Activated naive CD8-positive, alpha-beta T cell (primary cell): ENCODE measurements around the gene SLC25A21.
"Not testable (repeated sequence)": the region's sequence is repeated elsewhere in the genome, so short reads cannot be mapped to it uniquely, and the experiment has no call there.

Experiments
- H3K27ac Mint-ChIP-seq: one replicate; pipeline ENCODE4 v1.8.0; 2021; ENCODE audit warnings: mixed read lengths
- H3K27me3 Mint-ChIP-seq: one replicate; pipeline ENCODE4 v1.8.0; 2021; ENCODE audit warnings: mixed read lengths
- H3K36me3 Mint-ChIP-seq: one replicate; pipeline ENCODE4 v1.8.0; 2021; ENCODE audit warnings: mixed read lengths
- H3K4me1 Mint-ChIP-seq: one replicate; pipeline ENCODE4 v1.8.0; 2021; ENCODE audit warnings: low read depth, mixed read lengths
- H3K4me3 Mint-ChIP-seq: one replicate; pipeline ENCODE4 v1.8.0; 2021; ENCODE audit warnings: mild to moderate bottlenecking, mixed read lengths
- H3K9me3 Mint-ChIP-seq: one replicate; pipeline ENCODE4 v1.8.0; 2021; ENCODE audit warnings: low read depth, mixed read lengths

SLC25A21 gene

GRCh38 chr14:36996133-36996856 lies 176.1 kb downstream of the SLC25A21 start:
- Mint-ChIP-seq H3K4me3 (no peak overlapping the region), H3K4me1 (no peaks in the 10 kb centered on the region), H3K27me3 (no peaks in the 10 kb centered on the region), H3K36me3 (no peaks in the 10 kb centered on the region), H3K9me3 (peaks cover 3% of the 10 kb centered on the region), H3K27ac (no peak overlapping the region)

- peaks cover 3% of the 10 kb centered on the region for H3K9me3 Mint-ChIP-seq
- no peaks in the 10 kb centered on the region for H3K4me1 Mint-ChIP-seq
- H3K27me3 Mint-ChIP-seq: no peaks in the 10 kb centered on the region
- H3K36me3 Mint-ChIP-seq: no peaks in the 10 kb centered on the region
- no peak overlapping the region for H3K27ac Mint-ChIP-seq
- H3K4me3 Mint-ChIP-seq: no peak overlapping the region
These were observed 182.6 kb downstream of the SLC25A21 start for GRCh38 chr14:36989806-36990205.

DNA sequence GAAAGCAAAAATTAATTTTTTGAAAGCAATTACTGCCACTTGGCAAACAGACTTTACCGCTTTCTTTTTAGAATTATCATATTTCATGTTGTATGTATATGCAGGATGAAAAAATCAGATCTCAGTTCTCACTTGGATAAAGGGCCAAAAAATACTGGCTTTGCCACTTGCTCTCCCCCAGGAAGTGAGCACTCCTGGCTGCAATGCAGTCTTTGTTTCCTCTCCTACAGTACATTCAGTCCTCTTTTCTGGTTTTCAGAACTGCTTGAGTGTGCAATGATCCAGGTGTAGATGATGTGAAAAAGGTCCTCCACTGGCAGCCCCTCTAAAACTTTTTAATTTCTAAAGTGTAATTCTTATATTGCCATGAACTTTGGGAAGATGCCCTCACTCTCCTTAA lies 183.4 kb downstream of the SLC25A21 start:
- Mint-ChIP-seq H3K9me3 (peaks cover 3% of the 10 kb centered on the region), H3K4me1 (no peaks in the 10 kb centered on the region), H3K36me3 (no peaks in the 10 kb centered on the region), H3K27me3 (no peaks in the 10 kb centered on the region), H3K4me3 (no peak overlapping the region), H3K27ac (no peak overlapping the region)

DNA sequence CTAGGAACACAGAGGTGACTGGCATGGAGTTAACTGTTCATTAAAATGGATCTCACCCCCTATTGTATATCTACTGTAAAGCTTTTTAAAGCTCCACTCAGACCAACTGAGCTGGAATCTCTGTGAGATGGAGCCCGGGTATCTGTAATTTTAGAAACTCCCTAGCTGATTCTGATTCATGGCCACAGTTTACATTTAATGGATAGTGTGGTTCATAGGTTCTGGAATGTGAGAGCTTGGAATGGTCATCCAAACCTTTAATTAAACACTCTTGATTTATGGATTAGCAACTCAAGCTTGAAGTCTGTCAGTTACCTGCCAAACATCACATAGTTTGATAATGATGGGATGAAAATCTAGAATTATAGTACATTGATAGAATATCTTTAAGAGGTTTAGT lies 183.8 kb downstream of the SLC25A21 start:
- no peak overlapping the region for H3K4me3 Mint-ChIP-seq
- H3K36me3 Mint-ChIP-seq: no peaks in the 10 kb centered on the region
- H3K4me1 Mint-ChIP-seq: no peaks in the 10 kb centered on the region
- H3K27ac Mint-ChIP-seq: no peak overlapping the region
- H3K9me3 Mint-ChIP-seq: peaks cover 3% of the 10 kb centered on the region
- no peaks in the 10 kb centered on the region for H3K27me3 Mint-ChIP-seq

- Mint-ChIP-seq H3K4me3 (no peak overlapping the region), H3K27ac (no peak overlapping the region), H3K4me1 (no peaks in the 10 kb centered on the region), H3K27me3 (no peaks in the 10 kb centered on the region), H3K36me3 (no peaks in the 10 kb centered on the region), H3K9me3 (no peaks in the 10 kb centered on the region)
These were observed 186.0 kb downstream of the SLC25A21 start for GRCh38 chr14:36986407-36986806.

GRCh38 chr14:36981832-36982529 lies 190.4 kb downstream of the SLC25A21 start:
- Mint-ChIP-seq H3K36me3 (no peaks in the 10 kb centered on the region), H3K4me3 (no peak overlapping the region), H3K4me1 (no peaks in the 10 kb centered on the region), H3K27ac (no peak overlapping the region), H3K27me3 (no peaks in the 10 kb centered on the region), H3K9me3 (peaks cover 5% of the 10 kb centered on the region)

GRCh38 chr14:36980413-36980812 lies 192.0 kb downstream of the SLC25A21 start:
- not testable (repeated sequence) for H3K4me1 Mint-ChIP-seq, H3K4me3 Mint-ChIP-seq, H3K36me3 Mint-ChIP-seq, H3K27me3 Mint-ChIP-seq, H3K9me3 Mint-ChIP-seq, H3K27ac Mint-ChIP-seq

GRCh38 chr14:36979863-36980262 lies 192.5 kb downstream of the SLC25A21 start:
- peaks cover 5% of the 10 kb centered on the region for H3K9me3 Mint-ChIP-seq
- H3K4me1 Mint-ChIP-seq: no peaks in the 10 kb centered on the region
- no peak overlapping the region for H3K27ac Mint-ChIP-seq
- no peak overlapping the region for H3K4me3 Mint-ChIP-seq
- H3K27me3 Mint-ChIP-seq: no peaks in the 10 kb centered on the region
- no peaks in the 10 kb centered on the region for H3K36me3 Mint-ChIP-seq

DNA sequence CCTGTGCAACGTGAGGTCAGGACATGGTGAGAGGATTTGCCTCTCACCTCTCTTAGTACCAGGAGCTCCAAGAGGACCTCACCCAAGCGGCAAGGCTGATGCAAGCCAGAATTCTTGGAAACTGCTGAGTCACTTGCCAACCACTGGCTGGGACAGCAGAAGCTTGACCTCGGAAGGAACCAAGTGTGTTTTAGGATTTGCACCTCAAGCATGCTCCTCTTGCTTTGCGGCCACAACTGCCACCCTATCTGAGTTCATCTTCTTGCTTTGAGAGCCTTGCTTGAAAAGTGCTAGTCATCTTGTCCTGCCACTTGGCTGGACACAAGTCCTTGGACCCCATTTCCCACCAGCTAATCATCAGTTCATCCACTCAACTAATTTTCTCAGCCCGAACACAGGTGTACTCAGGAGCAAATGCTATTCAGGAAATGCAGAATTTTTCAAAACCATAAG lies 195.8 kb downstream of the SLC25A21 start:
- no peaks in the 10 kb centered on the region for H3K36me3 Mint-ChIP-seq
- no peak overlapping the region for H3K27ac Mint-ChIP-seq
- no peaks in the 10 kb centered on the region for H3K4me1 Mint-ChIP-seq
- no peak overlapping the region for H3K4me3 Mint-ChIP-seq
- H3K9me3 Mint-ChIP-seq: peaks cover 5% of the 10 kb centered on the region
- peaks cover 2% of the 10 kb centered on the region for H3K27me3 Mint-ChIP-seq

GRCh38 chr14:36975834-36976233 lies 196.6 kb downstream of the SLC25A21 start:
- Mint-ChIP-seq H3K27me3 (peaks cover 2% of the 10 kb centered on the region), H3K36me3 (no peaks in the 10 kb centered on the region), H3K9me3 (peaks cover 5% of the 10 kb centered on the region)

GRCh38 chr14:36974985-36975384 lies 197.4 kb downstream of the SLC25A21 start:
- H3K4me1 Mint-ChIP-seq: no peaks in the 10 kb centered on the region
- no peaks in the 10 kb centered on the region for H3K36me3 Mint-ChIP-seq
- no peak overlapping the region for H3K4me3 Mint-ChIP-seq
- H3K27ac Mint-ChIP-seq: no peak overlapping the region
- peaks cover 2% of the 10 kb centered on the region for H3K27me3 Mint-ChIP-seq
- peaks cover under 1% of the 10 kb centered on the region for H3K9me3 Mint-ChIP-seq

More at GRCh38 chr14:36975834-36976233, 196.6 kb downstream of the SLC25A21 start:
- Mint-ChIP-seq H3K4me3 (no peak overlapping the region), H3K27ac (no peak overlapping the region), H3K4me1 (no peaks in the 10 kb centered on the region)

GRCh38 chr14:36973806-36974442 lies 198.5 kb downstream of the SLC25A21 start:
- H3K36me3 Mint-ChIP-seq: no peaks in the 10 kb centered on the region
- no peaks in the 10 kb centered on the region for H3K9me3 Mint-ChIP-seq
- H3K4me1 Mint-ChIP-seq: no peaks in the 10 kb centered on the region
- no peak overlapping the region for H3K4me3 Mint-ChIP-seq
- no peak overlapping the region for H3K27ac Mint-ChIP-seq
- H3K27me3 Mint-ChIP-seq: peaks cover 2% of the 10 kb centered on the region

GRCh38 chr14:36971263-36971855 lies 201.0 kb downstream of the SLC25A21 start:
- Mint-ChIP-seq H3K36me3 (no peaks in the 10 kb centered on the region), H3K27me3 (peaks cover 2% of the 10 kb centered on the region), H3K4me3 (no peak overlapping the region), H3K9me3 (no peaks in the 10 kb centered on the region), H3K27ac (no peak overlapping the region), H3K4me1 (no peaks in the 10 kb centered on the region)

DNA sequence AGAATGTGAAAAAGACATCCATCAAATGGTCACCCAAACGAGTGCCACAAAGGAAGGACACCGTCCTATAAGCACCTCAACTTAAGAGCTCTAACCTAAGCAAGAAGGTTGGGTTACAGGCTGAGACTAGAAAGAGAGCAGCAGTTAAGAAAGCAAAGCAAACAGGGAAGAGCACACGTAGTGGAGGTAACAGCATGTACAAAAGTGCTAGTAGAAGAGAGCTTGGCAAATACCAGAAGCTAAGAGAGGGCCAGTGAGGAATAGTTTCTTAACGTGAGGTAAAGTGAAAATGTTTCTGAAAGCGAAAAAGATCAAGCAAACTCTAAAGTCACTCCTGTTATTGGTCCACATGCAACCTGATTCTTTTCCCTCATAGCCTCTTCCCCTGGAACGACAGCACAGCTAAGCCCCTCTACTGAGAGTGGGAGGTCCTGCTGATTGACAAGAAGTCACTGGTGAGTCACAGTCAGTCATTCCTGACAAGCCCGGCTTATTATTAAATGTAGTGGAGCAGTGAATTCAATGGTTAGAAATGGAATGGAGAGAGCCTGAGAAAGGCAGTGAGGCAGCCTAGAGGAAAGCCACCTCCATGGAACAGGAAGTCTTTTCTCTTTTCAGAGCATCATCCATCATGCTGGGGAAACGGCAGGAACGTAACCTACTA lies 204.4 kb downstream of the SLC25A21 start:
- Mint-ChIP-seq H3K4me1 (no peaks in the 10 kb centered on the region), H3K36me3 (no peaks in the 10 kb centered on the region), H3K9me3 (no peaks in the 10 kb centered on the region), H3K27me3 (peaks cover 3% of the 10 kb centered on the region), H3K27ac (no peak overlapping the region), H3K4me3 (no peak overlapping the region)
